ENCODE measurements around the gene MYL6B. TPM values are rescaled to one million over a fixed set of nuclear protein-coding genes. Genes with fewer than 3 reads are reported as not detected.

MYL6B gene
- total and polyA plus RNA-seq, 12 donors, result 31.9 to 64.0 (median 49.9) TPM

- Histone ChIP-seq H3K27me3 (no peaks in the 10 kb centered on the region), H3K4me3 (no peak overlapping the region), H3K9me3 (no peaks in the 10 kb centered on the region), H3K4me1 (peaks cover 0 to 14% (median 2%) of the 10 kb centered on the region in 9 donors), H3K27ac (no peak overlapping the region), H3K36me3 (peaks cover 0 to 100% (median 80%) of the 10 kb centered on the region in 9 donors)
- intact Hi-C loops (cut with DNase I), result no loop called here
- ATAC-seq (peak in 1 of 8 donors; percentile 27), DNase-seq (no peak)
- TF ChIP-seq CTCF (IDR thresholded peaks at IDR 0.05), result no peak
- WGBS, 2 donors, result 93 to 94% methylated on average over 14 of the region's 14 CpGs
Measured at GRCh38 chr12:56137853-56138571, 14.4 kb upstream of the MYL6B start.

- Histone ChIP-seq H3K4me3 (no peak overlapping the region), H3K9me3 (no peaks in the 10 kb centered on the region), H3K27me3 (no peaks in the 10 kb centered on the region), H3K4me1 (peaks cover 8 to 51% (median 30%) of the 10 kb centered on the region in 9 donors), H3K27ac (peak overlapping the region in 8 of 10 donors; percentile 11 to 91 (median 80)), H3K36me3 (peaks cover 0 to 83% (median 57%) of the 10 kb centered on the region in 9 donors)
- intact Hi-C loops (cut with DNase I), result loop anchor here in 1 of 10 donors (2.0 kb wide), 1 partner anchor 13 kb away; the partner anchor contains the start of gene ESYT1
- DNase-seq (no peak), ATAC-seq (peak in 1 of 8 donors; percentile 19)
- 89 to 90% methylated on average over 19 of the region's 19 CpGs for whole genome bisulfite sequencing, 2 donors
- TF ChIP-seq CTCF (IDR thresholded peaks at IDR 0.05), result no peak
Measured at GRCh38 chr12:56141946-56142784, 10.2 kb upstream of the MYL6B start.

GRCh38 chr12:56143217-56143616 lies 9.2 kb upstream of the MYL6B start:
- Histone ChIP-seq H3K9me3 (no peaks in the 10 kb centered on the region), H3K36me3 (peaks cover 0 to 73% (median 48%) of the 10 kb centered on the region in 9 donors), H3K27ac (peak overlapping the region; percentile 68 to 91 (median 82)), H3K27me3 (no peaks in the 10 kb centered on the region), H3K4me1 (peaks cover 8 to 55% (median 35%) of the 10 kb centered on the region in 9 donors), H3K4me3 (no peak overlapping the region)
- ATAC-seq (no peak), DNase-seq (no peak)
- intact Hi-C loops (cut with DNase I), result loop anchor here in 1 of 10 donors (2.0 kb wide), 1 partner anchor 14 kb away; the partner anchor contains the start of gene ESYT1
- no peak for TF ChIP-seq CTCF (IDR thresholded peaks at IDR 0.05)
- WGBS, 2 donors, result 73 to 76% methylated on average over 4 of the region's 4 CpGs

GRCh38 chr12:56143870-56144269 lies 8.5 kb upstream of the MYL6B start:
- Histone ChIP-seq H3K4me3 (no peak overlapping the region), H3K9me3 (no peaks in the 10 kb centered on the region), H3K36me3 (peaks cover 0 to 66% (median 45%) of the 10 kb centered on the region in 9 donors), H3K27me3 (no peaks in the 10 kb centered on the region), H3K27ac (peak overlapping the region; percentile 68 to 91 (median 82)), H3K4me1 (peaks cover 8 to 55% (median 35%) of the 10 kb centered on the region in 9 donors)
- no peak for TF ChIP-seq CTCF (IDR thresholded peaks at IDR 0.05)
- peak; percentile 30 to 90 (median 84) for ATAC-seq
- DNase-seq, result peak; percentile 46 to 58
- WGBS, 2 donors, result 63 to 64% methylated on average over 8 of the region's 8 CpGs
- intact Hi-C loops (cut with DNase I), result loop anchor here in 1 of 10 donors (2.0 kb wide), 1 partner anchor 15 kb away; the partner anchor contains the start of gene ESYT1

All from heart right ventricle (tissue), 16 donors.